Activated T-cell treated with anti-CD3 and anti-CD28 coated beads, Interleukin-2, amount 50 U/mL, for 24 hours (primary cell): ENCODE results near the gene GDAP1L1.
"Not testable (repeated sequence)": the region's sequence is repeated elsewhere in the genome, so short reads cannot be mapped to it uniquely, and the experiment has no call there.

ENCODE experiments used
- DNase-seq: peaks from one replicate; pipeline ENCODE4 v3.0.0-alpha.2; 2020
- H3K27ac Mint-ChIP-seq: 2 replicates; pipeline ENCODE4 v1.8.0; 2020; ENCODE audit warnings: mild to moderate bottlenecking, mixed read lengths
- H3K27me3 Mint-ChIP-seq: 2 replicates; pipeline ENCODE4 v1.8.0; 2020; ENCODE audit warnings: mixed read lengths
- H3K36me3 Mint-ChIP-seq: 2 replicates; pipeline ENCODE4 v1.8.0; 2020; ENCODE audit warnings: low read depth, mixed read lengths
- H3K4me1 Mint-ChIP-seq: 2 replicates; pipeline ENCODE4 v1.8.0; 2020; ENCODE audit warnings: low read depth, mixed read lengths
- H3K4me3 Mint-ChIP-seq: 2 replicates; pipeline ENCODE4 v1.8.0; 2020; ENCODE audit warnings: mild to moderate bottlenecking, moderate library complexity, mixed read lengths
- H3K9me3 Mint-ChIP-seq: 2 replicates; pipeline ENCODE4 v1.8.0; 2020; ENCODE audit warnings: mixed read lengths

GDAP1L1 gene

GRCh38 chr20:44324343-44324742 is 77.2 kb downstream of the GDAP1L1 start:
- H3K4me1 Mint-ChIP-seq, result peaks cover 1% of the 10 kb centered on the region
- DNase-seq, result no peak
- peaks cover 5% of the 10 kb centered on the region for H3K27me3 Mint-ChIP-seq
- no peak overlapping the region for H3K27ac Mint-ChIP-seq
- no peak overlapping the region for H3K4me3 Mint-ChIP-seq
- no peaks in the 10 kb centered on the region for H3K9me3 Mint-ChIP-seq
- no peaks in the 10 kb centered on the region for H3K36me3 Mint-ChIP-seq

GRCh38 chr20:44326391-44327159 is 79.5 kb downstream of the GDAP1L1 start:
- H3K9me3 Mint-ChIP-seq, result no peaks in the 10 kb centered on the region
- H3K4me1 Mint-ChIP-seq, result peaks cover 1% of the 10 kb centered on the region
- no peaks in the 10 kb centered on the region for H3K36me3 Mint-ChIP-seq
- peaks cover 5% of the 10 kb centered on the region for H3K27me3 Mint-ChIP-seq
- DNase-seq, result peak; percentile 72
- H3K27ac Mint-ChIP-seq, result no peak overlapping the region
- peak overlapping the region; percentile 29 for H3K4me3 Mint-ChIP-seq

- not testable (repeated sequence) for DNase-seq, H3K4me3 Mint-ChIP-seq, H3K36me3 Mint-ChIP-seq, H3K27me3 Mint-ChIP-seq, H3K9me3 Mint-ChIP-seq, H3K4me1 Mint-ChIP-seq
- H3K27ac Mint-ChIP-seq, result peak overlapping the region; percentile 55
These were observed 80.6 kb downstream of the GDAP1L1 start for GRCh38 chr20:44327748-44328147.

- Mint-ChIP-seq H3K4me1 (peaks cover 1% of the 10 kb centered on the region), H3K36me3 (no peaks in the 10 kb centered on the region)
These were observed 81.3 kb downstream of the GDAP1L1 start for GRCh38 chr20:44328428-44328827.

More at GRCh38 chr20:44328428-44328827, 81.3 kb downstream of the GDAP1L1 start:
- H3K27ac Mint-ChIP-seq, result no peak overlapping the region
- peaks cover 5% of the 10 kb centered on the region for H3K27me3 Mint-ChIP-seq
- no peak overlapping the region for H3K4me3 Mint-ChIP-seq
- DNase-seq, result no peak
- no peaks in the 10 kb centered on the region for H3K9me3 Mint-ChIP-seq
